GM13976 (cell line): ENCODE data around the gene CRACDL.

ENCODE experiments used
- DNase-seq: peaks from one replicate; pipeline ENCODE4 v3.0.0; 2012; ENCODE audit warnings: low spot score
- CTCF ChIP-seq: IDR thresholded peaks from 2 replicates; pipeline ENCODE4 v1.5.1; 2012; ENCODE audit warnings: borderline replicate concordance, mild to moderate bottlenecking; ENCODE audit not compliant: insufficient read depth; ENCODE audit errors: extremely low read depth, missing control alignments, control extremely low read depth
- in situ Hi-C: fragments of 300-500 bp; cut with MboI; formaldehyde crosslinking; loops from one replicate; pipeline ENCODE4 v1.12.0; 2022; ENCODE audit warnings: low sequenced_read_pairs, mixed read lengths, inconsistent platforms; ENCODE audit not compliant: unreplicated experiment

CRACDL gene

DNA sequence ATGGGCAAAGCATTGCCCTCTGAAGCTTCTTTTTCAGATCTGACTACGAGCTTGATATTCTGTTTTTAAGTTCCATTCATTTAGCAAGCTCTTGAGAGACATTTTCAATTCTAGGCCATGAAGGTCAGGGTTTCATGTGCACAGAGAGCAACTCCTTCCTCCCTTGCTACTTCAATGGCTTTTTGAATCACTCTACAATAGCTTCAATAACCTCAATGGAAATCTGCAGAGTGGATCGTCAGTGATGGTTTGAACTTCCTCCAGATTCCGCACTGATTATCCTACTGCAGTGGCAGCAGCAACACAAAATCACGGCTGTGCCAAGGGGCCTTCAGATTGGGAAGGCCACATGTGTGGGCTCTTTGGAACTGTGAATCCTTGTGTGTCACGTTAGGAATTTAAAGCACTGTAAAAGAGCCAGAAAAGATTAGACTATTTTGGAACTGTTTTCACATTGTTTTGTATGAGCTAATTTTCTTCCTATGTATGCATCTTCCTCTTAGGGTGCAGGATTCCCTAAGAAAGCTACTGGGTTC, 116.7 kb downstream of the CRACDL start:
- in situ Hi-C loops = no loop called here
- DNase-seq = no peak
- no peak for TF ChIP-seq CTCF

DNA sequence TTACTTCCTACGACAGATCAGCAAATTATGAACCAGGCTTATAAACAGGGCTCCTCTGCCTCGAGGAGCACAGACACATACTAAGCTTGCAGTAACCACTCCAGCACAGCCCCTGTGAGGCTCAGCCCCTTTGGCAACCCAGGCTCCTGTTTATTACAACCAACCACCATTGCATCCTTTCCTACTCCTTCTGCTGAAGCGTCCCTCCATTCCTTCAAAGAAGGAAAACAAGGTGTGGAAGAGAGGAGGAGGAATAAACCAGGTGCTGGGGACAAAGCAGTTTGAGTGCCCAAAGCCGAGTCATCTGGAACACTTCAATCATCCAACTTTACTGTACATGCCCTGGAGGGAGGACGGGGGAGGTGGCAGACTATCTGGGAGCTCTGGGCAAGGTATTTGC, 117.9 kb downstream of the CRACDL start:
- no peak for TF ChIP-seq CTCF
- in situ Hi-C loops = no loop called here
- DNase-seq = no peak

DNA sequence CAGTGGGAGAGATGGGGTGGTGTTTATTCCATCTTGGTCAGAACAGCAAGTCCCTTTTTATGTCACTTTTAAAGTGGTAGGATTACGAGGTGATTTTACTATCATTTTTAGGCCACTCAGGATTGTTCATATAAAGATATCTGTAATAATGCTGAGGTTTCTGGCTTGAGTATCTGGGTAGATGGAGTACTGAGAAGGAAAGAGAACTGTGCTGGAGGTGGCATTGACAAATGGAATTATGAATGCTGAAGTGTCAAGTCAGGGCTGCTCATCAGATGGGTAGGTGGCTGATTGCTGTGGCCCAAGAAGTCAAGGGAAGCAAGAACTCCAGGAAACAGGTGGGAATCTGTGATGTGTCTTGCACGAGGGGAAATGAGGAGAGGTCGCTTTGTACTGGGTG, 119.7 kb downstream of the CRACDL start:
- TF ChIP-seq CTCF = no peak
- in situ Hi-C loops = no loop called here
- DNase-seq = no peak

GRCh38 chr2:98815795-98816194, 120.2 kb downstream of the CRACDL start:
- DNase-seq = no peak
- in situ Hi-C loops = no loop called here
- no peak for TF ChIP-seq CTCF

- in situ Hi-C loops = no loop called here
- no peak for DNase-seq
- TF ChIP-seq CTCF = no peak
Measured at GRCh38 chr2:98811766-98812165, 124.3 kb downstream of the CRACDL start.

GRCh38 chr2:98810588-98810928, 125.5 kb downstream of the CRACDL start:
- no peak for DNase-seq
- no peak for TF ChIP-seq CTCF
- in situ Hi-C loops = no loop called here
